Heart left ventricle (tissue), 16 donors: ENCODE measurements around the gene STXBP2. TPM values are rescaled to one million over a fixed set of nuclear protein-coding genes. Genes with fewer than 3 reads are reported as not detected.

ENCODE experiments used
- ATAC-seq, 4 donors: fragments of 200-7000 bp; cut with Tn5 transposase; one replicate each; pipeline ENCODE4 v1.9.1; 2020 to 2022; ENCODE audit warnings: moderate library complexity in 4 of 4, mild to moderate bottlenecking in 3 of 4, moderate number of reproducible peaks in 1 of 4
- DNase-seq, 5 donors: peaks; one replicate each; pipeline ENCODE4 v3.0.0-alpha.2; 2020
- H3K27ac ChIP-seq, 12 donors: fragments of 200-600 bp; sonication (generic) in 4 of 12; one replicate each; pipeline versions ENCODE4 v1.5.0 to v1.8.0; 2016 to 2022; ENCODE audit warnings: mild to moderate bottlenecking in 2 of 12
- H3K27me3 ChIP-seq, 9 donors: fragments of 200-600 bp; sonication (generic) in 2 of 9; one replicate each; pipeline versions ENCODE4 v1.5.1 to v1.8.0; 2016 to 2022; ENCODE audit warnings: mild to moderate bottlenecking in 3 of 9
- H3K36me3 ChIP-seq, 9 donors: fragments of 200-600 bp; sonication (generic) in 2 of 9; one replicate each; pipeline versions ENCODE4 v1.5.0 to v1.8.0; 2018 to 2022; ENCODE audit warnings: mild to moderate bottlenecking in 2 of 9
- H3K4me1 ChIP-seq, 12 donors: fragments of 200-600 bp; sonication (generic) in 4 of 12; one replicate each; pipeline versions ENCODE4 v1.5.0 to v1.8.0; 2016 to 2022; ENCODE audit warnings: mild to moderate bottlenecking in 3 of 12
- H3K4me3 ChIP-seq, 12 donors: fragments of 200-600 bp; sonication (generic) in 4 of 12; one replicate each; pipeline versions ENCODE4 v1.5.0 to v1.8.0; 2017 to 2022; ENCODE audit warnings: mild to moderate bottlenecking in 9 of 12, moderate library complexity in 4 of 12
- H3K9me3 ChIP-seq, 12 donors: fragments of 200-600 bp; sonication (generic) in 4 of 12; one replicate each; pipeline versions ENCODE4 v1.5.0 to v1.8.0; 2016 to 2022; ENCODE audit warnings: mild to moderate bottlenecking in 1 of 12
- POLR2A ChIP-seq, 2 donors: fragments of 450-650 bp; IDR thresholded peaks; one replicate each; pipeline ENCODE4 v1.6.1; 2017; ENCODE audit warnings: antibody characterized with exemption in 2 of 2, mild to moderate bottlenecking in 2 of 2, moderate library complexity in 2 of 2
- WGBS, 4 donors: extraction: QIAGEN DNeasy Blood & Tissue Kit in 2 of 4; methylation state at CpG; one replicate each; pipeline versions ENCODE4 v1.1.5 to v1.1.7; 2013 to 2018; 5-methylcytosine and 5-hydroxymethylcytosine counted together
- intact Hi-C, 10 donors: fragments of 100-400 bp; cut with DNase I; formaldehyde crosslinking; loops; one replicate each; pipeline versions ENCODE4 v1.11.1 to v1.14.2; 2022
- polyA plus RNA-seq, 2 donors: library from polyadenylated mRNA; stranded (reverse); fragments of 200-250 nt; gene quantifications; one replicate each; pipeline ENCODE4 v1.2.3, GENCODE V29; 2013
- total RNA-seq, 9 donors: library from RNA; depleted of rRNA in 2 of 9; stranded (reverse); fragments of >200 nt in 2 of 9; fragmentation: NEBNext Ultra II Directional in 3 of 9; extraction: Animal tissue kit (Norgen Biotek cat#: 25700) in 3 of 9; gene quantifications; one replicate each; pipeline versions ENCODE4 v1.1.0 to v1.2.4, GENCODE V29; 2016 to 2023
- TF ChIP-seq, protein P1 (sequence below), 12 donors: fragments of 200-600 bp; sonication (generic) in 4 of 12; IDR thresholded peaks; one replicate each; pipeline versions ENCODE4 v1.5.0 to v1.8.0; 2018 to 2022; ENCODE audit warnings: antibody characterized with exemption in 12 of 12, mild to moderate bottlenecking in 5 of 12
- donor health status: ischemic (EF 13 %, LVEDD 7.1; RV severe dilation, severe dysfunction).
- donor health status: healthy with polysubstance abuse.
- donor health status: DM: no; HTN: yes; CAD: no.
- donor health status: DM: no; HTN: no; CAD: no.
- donor health status: ischemic (EF 25% LVEDD 6.9; RV normal size, moderate dysfunction).
- donor health status: ischemic (EF 25% LVEDD 5.7; RV mildly dilated, moderate dysfunction).
- donor health status: healthy.
- donor health status: DM: yes; HTN: yes; CAD: no.
- donor health status: ischemic (EF 35%, LVEDD 5.7; RV mildly dilated, moderate dysfunction).
- donor health status: nonischemic (EF 11% LVEDD 7.7; RV severe dilation, severe dysfunction).
- donor health status: DM: yes; HTN: yes; CAD: no.
- donor health status: PGD.
- donor health status: ischemic (EF 29% LVEDD 5.4; RV normal size, mild dysfunction).
- donor health status: nonischemic (EF 23%, LVEDD 6.1; RV moderate dilation, normal function).

Gene STXBP2
- total and polyA plus RNA-seq, 11 donors = 1.2 to 46.7 (median 4.7) TPM

DNA sequence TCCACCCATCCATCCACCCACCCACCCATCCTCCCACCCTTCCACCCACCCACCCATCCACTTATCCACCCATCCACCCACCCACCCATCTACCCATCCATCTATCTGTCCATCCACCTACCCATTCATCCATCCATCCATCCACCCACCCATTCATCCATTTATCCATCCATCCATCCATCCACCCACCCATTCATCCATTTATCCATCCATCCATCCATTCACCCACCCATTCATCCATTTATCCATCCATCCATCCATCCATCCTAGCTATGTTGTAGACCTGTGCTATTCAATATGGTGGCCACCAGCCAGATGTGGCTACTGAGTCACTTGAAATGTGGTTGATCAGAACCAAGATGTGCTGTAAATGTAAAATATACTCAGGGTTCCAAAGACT lies 36.2 kb upstream of the STXBP2 start:
- H3K9me3 ChIP-seq = no peaks in the 10 kb centered on the region
- peaks cover 0 to 9% (median 0%) of the 10 kb centered on the region in 12 donors for H3K4me1 ChIP-seq
- ATAC-seq (no peak), DNase-seq (no peak)
- H3K36me3 ChIP-seq = no peaks in the 10 kb centered on the region
- H3K4me3 ChIP-seq = no peak overlapping the region
- TF ChIP-seq, protein P1, sequence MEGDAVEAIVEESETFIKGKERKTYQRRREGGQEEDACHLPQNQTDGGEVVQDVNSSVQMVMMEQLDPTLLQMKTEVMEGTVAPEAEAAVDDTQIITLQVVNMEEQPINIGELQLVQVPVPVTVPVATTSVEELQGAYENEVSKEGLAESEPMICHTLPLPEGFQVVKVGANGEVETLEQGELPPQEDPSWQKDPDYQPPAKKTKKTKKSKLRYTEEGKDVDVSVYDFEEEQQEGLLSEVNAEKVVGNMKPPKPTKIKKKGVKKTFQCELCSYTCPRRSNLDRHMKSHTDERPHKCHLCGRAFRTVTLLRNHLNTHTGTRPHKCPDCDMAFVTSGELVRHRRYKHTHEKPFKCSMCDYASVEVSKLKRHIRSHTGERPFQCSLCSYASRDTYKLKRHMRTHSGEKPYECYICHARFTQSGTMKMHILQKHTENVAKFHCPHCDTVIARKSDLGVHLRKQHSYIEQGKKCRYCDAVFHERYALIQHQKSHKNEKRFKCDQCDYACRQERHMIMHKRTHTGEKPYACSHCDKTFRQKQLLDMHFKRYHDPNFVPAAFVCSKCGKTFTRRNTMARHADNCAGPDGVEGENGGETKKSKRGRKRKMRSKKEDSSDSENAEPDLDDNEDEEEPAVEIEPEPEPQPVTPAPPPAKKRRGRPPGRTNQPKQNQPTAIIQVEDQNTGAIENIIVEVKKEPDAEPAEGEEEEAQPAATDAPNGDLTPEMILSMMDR (IDR thresholded peaks at IDR 0.05) = no peak
- TF ChIP-seq POLR2A (IDR thresholded peaks at IDR 0.05) = no peak
- H3K27ac ChIP-seq = no peak overlapping the region
- intact Hi-C loops = no loop called here
- peaks cover 6 to 59% (median 14%) of the 10 kb centered on the region in 9 donors for H3K27me3 ChIP-seq

DNA sequence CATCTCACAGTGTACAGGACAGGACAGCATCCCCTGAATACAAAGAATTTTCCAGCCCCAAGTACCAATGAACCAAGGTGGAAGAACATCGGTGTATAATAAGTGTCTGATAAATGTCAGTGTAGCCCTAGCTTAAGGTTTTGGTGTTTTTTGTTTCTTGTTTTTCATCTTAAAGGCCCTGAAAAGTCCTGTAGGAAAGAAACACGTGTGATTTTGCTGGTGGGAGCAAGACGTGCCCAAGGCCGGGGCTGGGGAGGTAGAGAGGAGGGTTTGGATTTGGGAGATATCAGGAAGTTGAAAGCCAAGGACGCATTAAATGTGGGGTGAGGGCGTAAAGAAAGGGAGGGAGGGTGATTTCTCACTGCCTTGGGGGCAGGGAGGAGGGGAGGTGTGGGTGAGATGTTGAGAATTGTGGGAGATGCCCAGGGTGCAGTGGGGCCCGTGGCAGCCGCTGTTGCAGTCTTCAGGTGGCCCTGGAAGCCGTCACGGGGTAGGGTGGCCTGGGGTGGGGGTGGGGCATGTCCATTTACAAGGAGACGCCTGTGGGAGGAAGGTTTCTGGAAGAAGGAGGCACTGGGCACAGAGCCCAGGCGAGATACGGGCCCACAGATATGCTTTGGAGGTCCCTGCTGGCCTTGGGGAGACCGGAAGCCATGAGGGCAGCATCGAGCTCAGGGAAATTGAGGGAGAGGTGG lies 34.5 kb upstream of the STXBP2 start:
- 30 to 33% (median 32%) methylated on average over 15 of the region's 15 CpGs for WGBS, 4 donors
- no peak for ATAC-seq
- TF ChIP-seq POLR2A (IDR thresholded peaks at IDR 0.05) = no peak
- TF ChIP-seq, protein P1 (IDR thresholded peaks at IDR 0.05) = no peak
- Histone ChIP-seq H3K9me3 (no peaks in the 10 kb centered on the region), H3K4me1 (no peaks in the 10 kb centered on the region), H3K27me3 (peaks cover 0 to 48% (median 4%) of the 10 kb centered on the region in 9 donors), H3K4me3 (no peak overlapping the region), H3K27ac (no peak overlapping the region), H3K36me3 (no peaks in the 10 kb centered on the region)
- DNase-seq = no peak
- intact Hi-C loops = no loop called here

DNA sequence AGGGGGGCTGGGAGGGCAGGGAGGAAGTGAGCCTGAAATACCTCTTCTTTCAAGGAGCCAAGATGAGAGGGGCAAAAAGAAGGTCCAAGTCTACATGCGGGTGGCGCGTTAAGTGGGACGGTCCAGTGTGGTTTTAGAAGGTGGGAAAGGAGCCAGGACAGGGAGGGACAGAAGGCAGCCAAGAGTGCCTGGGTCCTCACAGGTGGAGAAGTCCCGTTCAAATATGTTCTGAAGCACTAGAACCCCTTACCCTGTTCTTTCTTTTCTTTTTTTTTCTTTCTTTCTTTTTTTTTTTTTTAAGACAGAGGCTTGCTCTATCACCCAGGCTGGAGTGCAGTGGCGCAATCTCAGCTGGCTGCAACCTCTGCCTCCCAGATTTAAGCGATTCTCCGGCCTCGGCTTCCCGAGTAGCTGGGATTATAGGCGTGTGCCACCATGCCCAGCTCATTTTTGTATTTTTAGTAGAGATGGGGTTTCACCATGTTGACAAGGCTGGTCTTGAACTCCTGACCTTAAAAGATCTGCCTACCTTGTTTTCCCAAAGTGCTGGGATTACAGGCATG lies 33.9 kb upstream of the STXBP2 start:
- DNase-seq = no peak
- Histone ChIP-seq H3K36me3 (no peaks in the 10 kb centered on the region), H3K9me3 (no peaks in the 10 kb centered on the region), H3K4me3 (no peak overlapping the region), H3K27me3 (peaks cover 0 to 42% (median 0%) of the 10 kb centered on the region in 9 donors), H3K4me1 (no peaks in the 10 kb centered on the region), H3K27ac (no peak overlapping the region)
- intact Hi-C loops = no loop called here
- no peak for ATAC-seq
- TF ChIP-seq, protein P1 (IDR thresholded peaks at IDR 0.05) = no peak
- no peak for TF ChIP-seq POLR2A (IDR thresholded peaks at IDR 0.05)
- WGBS, 4 donors = 68 to 76% (median 69%) methylated on average over 11 of the region's 11 CpGs

DNA sequence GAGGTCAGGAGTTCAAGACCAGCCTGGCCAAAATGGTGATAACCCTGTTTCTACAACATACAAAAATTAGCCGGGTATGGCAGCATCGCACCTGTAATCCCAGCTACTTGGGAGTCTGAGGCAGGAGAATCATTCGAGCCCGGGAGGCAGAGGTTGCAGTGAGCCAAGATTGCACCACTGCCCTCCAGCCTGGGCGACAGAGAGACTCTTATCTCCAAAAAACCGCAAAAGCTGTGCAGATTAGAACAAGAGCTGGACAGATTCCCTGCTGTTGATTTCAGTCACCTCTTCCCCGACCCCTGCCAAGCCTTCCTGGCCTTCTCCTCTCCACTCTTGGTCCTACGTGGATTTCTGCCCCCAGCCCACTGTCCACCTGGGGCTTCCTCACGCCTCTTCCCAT lies 33.0 kb upstream of the STXBP2 start:
- ATAC-seq (no peak), DNase-seq (no peak)
- WGBS, 4 donors = 65 to 71% (median 70%) methylated on average over 9 of the region's 9 CpGs
- TF ChIP-seq POLR2A (IDR thresholded peaks at IDR 0.05) = no peak
- TF ChIP-seq, protein P1 (IDR thresholded peaks at IDR 0.05) = no peak
- Histone ChIP-seq H3K36me3 (no peaks in the 10 kb centered on the region), H3K9me3 (no peaks in the 10 kb centered on the region), H3K27ac (no peak overlapping the region), H3K27me3 (peaks cover 0 to 33% (median 0%) of the 10 kb centered on the region in 9 donors), H3K4me3 (no peak overlapping the region), H3K4me1 (no peaks in the 10 kb centered on the region)
- intact Hi-C loops = no loop called here
